Amygdala (tissue), 56 donors: ENCODE data around the gene CCDC88B.
A peak's percentile ranks its signal among the peaks of the same experiment; 100 is the strongest.
"Not testable (repeated sequence)": the region's sequence is repeated elsewhere in the genome, so short reads cannot be mapped to it uniquely, and the experiment has no call there.

Source experiments
- DNase-seq, 56 donors: peaks; one replicate each; lab custom pipeline; 2025; lab: John Stamatoyannopoulos, UW

CCDC88B gene

DNA sequence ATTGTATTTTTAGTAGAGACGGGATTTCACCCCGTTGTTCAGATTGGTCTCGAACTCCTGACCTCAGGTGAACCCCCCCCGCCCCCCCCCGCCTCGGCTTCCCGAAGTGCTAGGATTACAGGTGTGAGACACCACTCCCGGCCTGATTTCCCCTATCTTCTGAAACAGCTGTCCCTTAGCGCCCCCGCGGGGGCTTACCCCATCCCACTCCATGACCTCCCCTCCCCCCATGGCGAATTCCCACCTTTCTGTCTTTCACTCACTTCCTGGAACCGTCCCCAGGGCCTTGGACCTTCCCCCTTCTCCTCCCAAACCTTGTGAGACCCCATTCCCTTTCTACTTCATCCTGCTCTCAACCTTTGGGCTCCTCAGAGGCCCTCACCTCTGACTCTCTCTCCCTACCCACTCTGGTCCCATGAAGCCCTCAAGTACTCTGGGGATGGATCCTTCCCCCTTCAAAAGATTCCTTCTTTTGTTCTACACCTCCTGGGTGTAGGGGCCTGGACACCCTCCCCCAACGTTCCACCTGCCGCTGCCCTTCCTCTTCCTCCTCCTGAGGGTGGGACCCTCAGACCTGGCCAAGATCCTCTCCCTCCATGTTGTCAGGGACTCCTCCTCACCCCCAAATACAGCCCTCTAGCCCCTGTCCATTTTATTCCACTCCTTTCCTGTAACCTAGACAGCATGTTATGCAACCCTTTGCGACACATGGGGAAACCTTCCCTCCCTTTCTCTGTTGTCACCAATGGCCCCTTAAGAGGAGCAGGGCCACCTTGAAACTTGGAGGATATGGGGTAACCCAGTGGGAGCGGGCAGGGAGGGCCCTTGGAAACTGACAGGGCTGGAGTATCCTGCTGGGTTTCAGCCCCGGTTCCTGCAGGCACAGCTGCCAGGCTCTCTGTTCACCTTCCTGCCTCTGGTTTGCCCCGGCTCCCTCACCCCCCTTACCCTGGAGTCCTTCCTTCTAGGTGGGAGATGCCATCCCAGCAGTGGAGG is 20.9 kb upstream of the CCDC88B start:
- no peak for DNase-seq

DNA sequence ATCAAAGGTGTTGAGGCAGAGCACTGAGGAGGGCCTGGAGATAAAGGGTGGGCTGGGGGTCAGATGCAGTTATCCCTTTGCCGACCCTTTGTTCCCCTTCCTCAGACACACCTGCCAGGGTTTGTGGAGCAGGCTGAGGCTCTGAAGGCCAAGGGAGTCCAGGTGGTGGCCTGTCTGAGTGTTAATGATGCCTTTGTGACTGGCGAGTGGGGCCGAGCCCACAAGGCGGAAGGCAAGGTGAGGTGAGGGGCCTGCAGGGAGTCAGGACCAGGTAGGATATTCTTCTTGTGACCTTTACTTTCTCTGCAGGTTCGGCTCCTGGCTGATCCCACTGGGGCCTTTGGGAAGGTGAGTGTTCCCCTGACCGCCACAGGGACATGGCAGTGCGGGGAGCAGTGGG is 19.4 kb upstream of the CCDC88B start:
- DNase-seq: no peak

DNA sequence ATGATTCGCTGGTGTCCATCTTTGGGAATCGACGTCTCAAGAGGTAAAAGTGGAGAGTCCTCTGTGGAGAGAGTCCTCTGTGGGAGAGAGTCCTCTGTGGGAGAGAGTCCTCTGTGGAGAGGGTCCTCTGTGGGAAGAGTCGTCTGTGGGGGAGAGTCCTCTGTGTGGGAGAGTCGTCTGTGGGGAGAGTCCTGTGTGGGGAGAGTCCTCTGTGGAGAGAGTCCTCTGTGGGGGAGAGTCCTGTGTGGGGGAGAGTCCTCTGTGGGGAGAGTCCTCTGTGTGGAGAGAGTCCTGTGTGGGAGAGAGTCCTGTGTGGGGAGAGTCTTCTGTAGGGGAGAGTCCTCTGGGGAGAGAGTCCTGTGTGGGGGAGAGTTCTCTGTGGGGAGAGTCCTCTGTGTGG is 19.0 kb upstream of the CCDC88B start:
- DNase-seq: no peak

DNA sequence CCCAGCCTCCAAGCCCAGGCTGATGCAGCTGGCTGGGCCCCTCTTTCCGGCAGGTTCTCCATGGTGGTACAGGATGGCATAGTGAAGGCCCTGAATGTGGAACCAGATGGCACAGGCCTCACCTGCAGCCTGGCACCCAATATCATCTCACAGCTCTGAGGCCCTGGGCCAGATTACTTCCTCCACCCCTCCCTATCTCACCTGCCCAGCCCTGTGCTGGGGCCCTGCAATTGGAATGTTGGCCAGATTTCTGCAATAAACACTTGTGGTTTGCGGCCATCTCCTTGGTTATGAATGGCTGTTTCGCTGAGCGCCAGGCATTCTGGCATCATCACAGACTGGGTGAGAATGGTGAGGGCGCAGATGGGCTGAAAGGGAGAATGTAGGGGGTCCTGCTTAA is 18.5 kb upstream of the CCDC88B start:
- no peak for DNase-seq

DNA sequence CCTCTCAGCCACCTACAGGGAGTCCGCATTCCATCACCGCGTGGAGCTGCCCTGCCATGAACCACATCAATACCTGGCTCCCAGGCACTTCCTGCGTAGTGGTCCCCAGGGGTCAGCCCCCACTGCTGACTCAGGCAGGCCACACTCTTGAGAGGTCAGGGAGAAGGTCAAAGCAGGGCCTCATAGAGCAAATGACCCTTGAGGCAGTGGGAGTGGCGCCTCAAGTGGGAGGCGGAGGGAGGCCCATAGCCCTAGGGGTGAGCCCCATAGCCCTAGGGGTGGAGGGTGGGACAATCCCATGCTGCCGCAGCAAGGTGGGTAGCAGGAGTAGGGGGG is 17.1 kb upstream of the CCDC88B start:
- no peak for DNase-seq

DNA sequence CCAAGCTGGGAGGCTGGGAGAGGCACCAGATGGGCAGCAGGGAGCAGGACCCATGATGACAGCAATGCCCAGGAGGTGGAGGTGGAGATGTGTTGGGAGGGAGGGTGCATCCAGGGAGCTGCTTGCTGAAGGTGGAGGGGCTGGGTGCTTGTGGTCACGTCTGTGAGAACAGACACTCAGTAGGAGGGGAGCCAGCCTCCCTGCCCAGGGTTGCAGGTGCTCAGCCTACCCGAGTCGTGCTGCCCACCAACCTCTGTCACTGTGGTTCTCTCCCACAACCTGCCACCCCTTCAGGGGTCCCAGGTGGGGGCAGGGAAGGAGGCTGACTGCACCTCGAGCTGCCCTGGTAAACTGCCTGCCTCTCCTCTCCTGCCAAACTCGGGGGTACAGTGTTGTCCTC is 16.6 kb upstream of the CCDC88B start:
- DNase-seq: no peak

DNA sequence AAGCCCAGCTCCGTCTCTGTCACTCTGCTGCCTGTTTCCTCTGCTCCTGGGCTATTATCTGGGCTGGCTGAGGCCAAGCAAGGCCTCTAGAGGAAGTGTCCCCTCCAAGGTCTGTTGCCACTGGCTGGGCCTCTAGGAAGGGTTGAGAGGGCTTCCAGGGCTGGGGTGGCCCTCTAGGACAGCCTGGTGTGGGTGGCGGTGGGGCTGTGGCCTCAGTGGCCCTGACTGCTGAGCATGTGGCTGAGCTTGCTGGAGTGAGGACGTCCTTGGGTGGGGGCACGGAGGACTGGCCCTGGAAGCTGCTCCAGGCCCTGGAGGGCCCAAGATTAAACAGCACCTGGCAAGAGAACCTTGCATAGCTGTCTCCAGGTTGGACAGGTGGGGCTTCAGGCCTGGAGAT is 16.0 kb upstream of the CCDC88B start:
- not testable (repeated sequence) for DNase-seq

DNA sequence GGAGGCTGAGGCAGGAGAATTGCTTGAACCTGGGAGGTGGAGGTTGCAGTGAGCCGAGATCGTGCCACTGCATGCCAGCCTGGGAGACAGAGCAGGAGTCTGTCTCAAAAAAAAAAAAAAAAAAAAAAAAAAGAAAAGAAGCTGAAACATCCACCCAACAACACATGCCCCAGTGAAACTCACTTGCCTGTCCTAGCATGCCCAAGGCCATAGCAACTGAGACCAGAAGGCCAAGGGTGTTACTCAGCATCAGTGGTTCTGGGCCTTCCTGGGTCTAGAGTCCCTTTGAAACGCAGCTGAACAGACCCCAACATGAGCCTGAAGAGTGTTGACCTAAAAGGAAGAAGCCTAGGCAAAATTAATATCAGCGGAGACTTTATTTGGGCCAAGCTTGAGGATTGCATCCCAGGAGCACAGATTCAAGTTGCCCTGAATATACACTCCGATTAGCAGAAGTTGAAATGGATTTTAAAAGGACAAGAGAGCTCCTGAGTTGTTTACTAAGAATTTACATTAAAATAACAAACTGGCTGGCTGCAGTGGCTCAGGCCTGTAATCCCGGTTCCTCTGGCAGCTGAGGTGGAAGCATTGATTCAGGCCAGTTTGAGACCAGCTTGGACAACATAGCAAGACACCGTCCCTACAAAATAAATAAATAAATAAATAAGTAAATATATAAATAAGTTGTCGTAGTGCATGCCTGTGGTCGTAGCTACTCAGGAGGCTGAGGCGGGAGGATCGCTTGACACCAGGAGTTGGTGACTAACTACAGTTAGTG is 15.1 kb upstream of the CCDC88B start:
- no peak for DNase-seq

DNA sequence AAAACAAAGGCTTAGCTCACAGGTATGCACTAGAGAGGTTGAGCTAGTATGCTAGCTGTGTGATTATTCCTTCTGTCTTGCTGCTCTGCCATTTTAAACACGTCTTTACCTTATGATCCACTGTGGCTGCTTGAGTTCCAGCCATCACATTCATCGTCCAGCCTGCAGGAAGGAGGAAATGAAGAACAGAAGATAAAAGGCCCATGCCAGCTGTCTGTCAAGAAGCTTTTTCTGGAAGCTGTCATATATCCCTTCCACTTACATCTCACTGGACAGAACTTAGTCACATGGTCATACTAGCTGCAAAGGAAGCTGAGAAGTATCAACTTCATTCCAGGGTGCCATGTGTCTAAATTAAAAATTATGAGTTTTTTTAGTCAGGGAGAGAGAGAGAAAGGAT is 12.6 kb upstream of the CCDC88B start:
- no peak for DNase-seq

DNA sequence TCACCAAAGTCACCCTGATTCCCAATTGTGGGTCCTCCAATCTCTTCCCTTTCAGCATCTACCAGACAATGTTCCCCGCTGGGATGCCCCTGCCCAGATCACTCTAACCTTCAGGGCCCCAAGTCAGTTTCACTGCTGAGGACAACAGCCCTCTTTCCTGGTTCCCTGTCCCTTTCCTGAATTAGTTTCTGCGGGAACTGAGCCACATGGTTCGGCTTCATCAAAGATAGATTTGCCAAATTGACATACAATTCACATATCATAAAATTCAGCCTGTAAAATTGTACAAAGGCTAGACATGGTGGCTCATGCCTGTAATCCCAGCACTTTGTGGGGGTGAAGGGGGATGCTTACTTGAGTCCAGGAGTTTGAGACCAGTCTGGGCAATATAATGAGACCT is 12.0 kb upstream of the CCDC88B start:
- no peak for DNase-seq

DNA sequence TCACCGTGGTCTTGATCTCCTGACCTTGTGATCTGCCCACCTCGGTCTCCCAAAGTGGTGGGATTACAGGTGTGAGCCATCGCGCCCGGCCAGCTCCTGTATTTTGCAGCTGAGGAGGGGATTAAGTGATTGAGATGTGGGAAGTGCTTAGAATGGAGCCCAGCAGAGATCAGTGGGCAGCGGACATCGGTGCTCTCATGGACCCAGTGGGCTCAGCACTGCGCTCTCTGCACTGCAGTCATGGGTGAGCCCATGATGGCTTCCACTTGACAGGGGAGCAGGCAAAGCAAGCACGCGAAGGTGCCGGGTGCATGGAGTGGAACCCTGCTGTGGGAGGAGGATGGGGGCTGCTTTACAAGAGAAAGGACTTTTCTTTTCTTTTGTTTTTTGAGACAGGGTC is 9.1 kb upstream of the CCDC88B start:
- DNase-seq: no peak

DNA sequence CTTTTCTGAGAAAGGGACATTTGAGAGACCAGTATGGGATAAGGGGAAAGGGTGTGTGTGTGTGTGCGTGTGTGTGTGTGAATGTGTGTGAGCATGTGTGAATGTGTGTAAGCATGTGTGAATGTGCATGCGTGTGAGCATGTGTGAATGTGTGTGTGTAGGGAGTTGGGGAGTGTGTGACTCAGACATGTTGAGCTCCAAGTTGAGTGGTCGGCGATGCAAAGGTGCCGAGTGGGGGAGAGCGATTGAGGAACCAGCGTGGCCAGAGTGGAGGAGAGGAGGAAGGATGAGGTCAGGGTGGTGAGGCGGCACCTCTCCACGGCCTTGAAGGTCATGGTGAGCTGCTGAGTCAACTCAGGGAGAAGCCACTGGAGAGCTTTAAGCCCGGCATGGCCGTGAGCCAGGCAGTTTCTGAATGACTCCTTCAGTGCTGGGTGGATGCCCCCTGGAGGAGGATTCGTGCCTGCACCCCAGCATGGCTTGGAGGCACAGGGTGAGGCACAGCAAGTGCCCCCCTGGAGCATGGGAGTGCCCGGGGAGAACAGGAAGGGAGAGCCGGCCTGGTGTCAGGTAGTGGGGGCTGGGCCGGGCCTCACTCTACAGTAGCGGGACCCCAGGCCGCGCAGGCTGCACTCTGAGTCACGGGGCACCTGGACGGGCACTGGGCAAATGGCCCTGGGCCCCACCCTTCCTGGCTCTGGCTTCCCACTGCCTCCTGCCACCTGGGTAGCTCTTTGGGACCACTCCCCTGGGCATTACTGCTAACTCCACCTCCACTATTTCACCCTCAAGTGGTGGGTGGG is 8.2 kb upstream of the CCDC88B start:
- DNase-seq: peak in 7 of 56 donors; percentile 17 to 50 (median 35)

DNA sequence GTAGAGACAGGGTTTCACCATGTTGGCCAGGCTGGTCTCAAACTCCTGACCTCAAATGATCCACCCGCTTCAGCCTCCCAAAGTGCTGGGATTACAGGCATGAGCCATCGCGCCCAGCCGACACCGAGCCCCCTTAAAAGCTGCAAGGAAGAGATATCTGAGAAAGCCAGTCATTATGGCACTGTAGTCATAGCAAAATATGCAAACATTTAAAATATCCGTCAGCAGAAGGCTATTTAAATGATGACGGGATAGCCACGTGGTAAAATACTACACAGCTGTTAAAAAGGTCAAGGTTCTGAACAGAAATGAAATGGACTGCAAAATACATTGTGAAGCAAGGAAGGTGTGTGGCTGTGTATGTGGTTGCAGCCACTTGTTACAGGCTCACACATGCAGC is 6.4 kb upstream of the CCDC88B start:
- DNase-seq: no peak

DNA sequence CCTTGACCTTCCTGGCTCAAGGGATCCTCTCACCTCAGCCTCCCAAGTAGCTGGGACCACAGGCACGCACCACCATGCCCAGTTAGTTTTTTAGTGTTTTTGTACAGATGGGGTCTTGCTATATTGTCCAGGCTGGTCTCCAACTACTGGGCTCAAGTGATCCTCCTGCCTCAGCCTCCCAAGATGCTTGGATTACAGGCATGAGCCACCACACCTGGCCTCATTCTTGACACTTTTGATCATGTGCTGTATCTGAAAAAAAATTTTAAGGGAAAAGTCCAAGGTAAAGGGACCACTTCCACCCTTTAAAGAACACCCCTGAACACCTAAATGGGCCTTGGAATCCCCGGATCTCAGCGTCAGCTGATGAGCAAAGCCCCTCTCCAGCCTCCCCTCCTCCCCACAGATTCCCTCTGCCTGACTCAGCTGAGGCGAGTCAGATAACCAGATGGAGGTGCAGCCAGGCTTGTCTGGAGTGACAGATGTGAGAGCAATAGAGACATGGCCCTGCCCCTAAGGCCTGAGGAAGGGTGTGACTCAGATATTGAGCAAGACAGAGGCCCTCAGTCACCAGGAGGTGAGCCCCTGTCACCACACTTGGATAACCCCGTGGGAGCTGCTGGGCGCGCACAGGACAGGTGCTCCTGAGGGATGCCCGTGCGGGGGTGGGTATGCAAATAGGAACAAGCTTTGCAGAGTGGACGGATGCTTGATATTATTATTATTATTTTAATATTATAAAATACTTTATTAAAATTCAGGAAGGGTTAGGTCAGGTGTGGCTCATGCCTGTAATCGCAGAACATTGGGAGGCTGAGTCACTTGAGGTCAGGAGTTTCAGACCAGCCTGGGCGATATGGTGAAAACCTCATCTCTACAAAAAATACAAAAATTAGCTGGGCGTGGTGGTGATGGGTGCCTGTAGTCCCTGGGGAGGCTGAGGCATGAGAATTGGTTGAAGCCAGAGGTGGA is 5.0 kb upstream of the CCDC88B start:
- no peak for DNase-seq

DNA sequence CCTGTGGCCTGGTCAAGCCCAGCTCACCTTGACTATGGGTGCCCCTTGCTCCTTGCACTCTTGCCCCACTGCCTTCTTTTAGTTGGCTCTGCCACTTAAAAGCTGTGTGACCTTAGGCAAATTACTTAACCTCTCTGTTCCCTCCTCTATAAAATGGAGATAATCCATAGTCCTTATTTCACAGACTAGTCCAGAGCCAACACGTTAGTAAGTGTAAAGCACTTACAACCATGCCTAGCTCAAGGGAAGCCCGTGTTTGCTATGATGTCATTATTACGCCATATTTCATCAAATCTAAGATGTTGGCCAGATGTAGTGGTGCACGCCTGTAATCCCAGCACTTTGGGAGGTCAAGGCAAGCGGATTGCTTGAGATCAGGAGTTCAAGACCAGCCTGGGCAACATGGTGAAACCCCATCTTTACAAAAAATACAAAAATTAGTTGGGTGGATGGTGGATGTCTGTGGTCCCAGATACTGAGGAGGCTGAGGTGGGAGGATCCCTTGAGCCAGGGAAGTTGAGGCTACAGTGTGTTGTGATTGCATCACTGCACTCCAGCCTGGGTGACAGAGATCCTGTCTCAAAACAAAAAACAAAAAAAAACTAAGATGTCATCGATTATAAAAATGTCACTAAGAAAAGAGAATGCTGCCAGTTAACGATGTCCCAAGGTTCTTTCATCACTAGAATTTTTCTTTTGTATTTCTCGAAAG is 2.3 kb upstream of the CCDC88B start:
- DNase-seq: no peak

DNA sequence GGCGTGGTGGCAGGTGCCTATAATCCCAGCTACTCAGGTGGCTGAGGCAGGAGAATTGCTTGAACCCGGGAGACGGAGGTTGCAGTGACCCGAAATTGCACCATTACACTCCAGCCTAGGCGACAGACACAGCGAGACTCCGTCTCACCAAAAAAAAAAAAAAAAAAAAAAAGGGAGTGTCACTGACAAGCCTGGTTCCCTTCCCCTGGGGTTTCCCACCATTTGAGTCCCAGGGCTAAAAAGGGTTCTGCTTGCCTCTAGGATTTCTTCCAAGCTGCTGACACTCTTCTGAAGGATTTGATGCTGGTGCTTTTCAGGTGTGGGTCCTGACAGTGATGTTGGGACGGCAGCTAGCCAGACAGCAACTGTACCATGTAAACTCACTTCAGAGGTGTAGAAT is 1.3 kb upstream of the CCDC88B start:
- DNase-seq: no peak

DNA sequence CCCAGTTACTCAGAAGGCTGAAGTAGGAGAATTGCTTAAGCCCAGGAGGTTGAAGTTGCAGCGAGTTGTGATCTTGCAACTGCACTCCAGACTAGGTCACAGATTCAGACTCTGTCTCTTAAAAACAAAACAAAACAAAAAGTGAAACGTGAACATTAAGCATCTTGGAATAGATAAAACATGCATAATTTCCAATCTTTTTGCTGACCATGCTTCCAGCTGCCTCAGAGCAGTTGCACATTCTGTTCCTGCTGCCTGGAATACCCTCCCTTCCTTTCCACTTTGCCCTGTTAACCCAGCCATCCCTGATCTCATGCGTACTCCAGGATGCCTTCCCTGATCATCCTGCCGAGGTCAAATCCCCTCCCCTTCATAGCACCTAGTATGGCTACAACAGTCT is 718 bp upstream of the CCDC88B start:
- no peak for DNase-seq

DNA sequence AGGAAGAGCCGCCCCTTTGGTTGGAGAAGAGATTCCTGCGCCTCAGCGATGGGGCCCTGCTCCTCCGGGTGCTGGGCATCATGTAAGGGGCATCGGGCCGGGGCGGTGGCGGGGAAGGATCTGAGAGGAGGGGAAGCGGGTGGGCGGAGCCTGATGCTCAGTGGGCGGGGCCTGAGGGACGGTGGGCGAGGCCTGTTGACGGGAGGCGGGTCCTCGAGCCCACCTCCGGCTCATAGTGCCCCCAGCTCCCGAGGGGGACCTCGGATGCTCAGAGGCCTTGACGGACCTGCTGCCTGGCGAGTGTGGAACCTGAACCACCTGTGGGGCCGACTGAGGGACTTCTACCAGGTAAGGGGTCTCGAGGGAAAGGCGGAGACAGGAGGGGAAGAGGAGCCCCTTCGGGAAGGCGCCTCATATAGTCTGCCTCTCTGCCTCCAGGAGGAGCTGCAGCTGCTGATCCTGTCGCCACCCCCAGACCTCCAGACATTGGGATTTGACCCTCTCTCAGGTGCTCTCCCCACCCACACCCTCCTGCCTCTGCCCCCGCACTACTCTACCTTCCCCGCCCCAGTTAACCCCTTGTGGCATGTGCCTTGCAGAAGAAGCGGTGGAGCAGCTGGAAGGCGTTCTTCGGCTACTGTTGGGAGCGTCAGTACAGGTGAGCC is 799 bp downstream of the CCDC88B start:
- DNase-seq: peak in 7 of 56 donors; percentile 16 to 39 (median 23)

DNA sequence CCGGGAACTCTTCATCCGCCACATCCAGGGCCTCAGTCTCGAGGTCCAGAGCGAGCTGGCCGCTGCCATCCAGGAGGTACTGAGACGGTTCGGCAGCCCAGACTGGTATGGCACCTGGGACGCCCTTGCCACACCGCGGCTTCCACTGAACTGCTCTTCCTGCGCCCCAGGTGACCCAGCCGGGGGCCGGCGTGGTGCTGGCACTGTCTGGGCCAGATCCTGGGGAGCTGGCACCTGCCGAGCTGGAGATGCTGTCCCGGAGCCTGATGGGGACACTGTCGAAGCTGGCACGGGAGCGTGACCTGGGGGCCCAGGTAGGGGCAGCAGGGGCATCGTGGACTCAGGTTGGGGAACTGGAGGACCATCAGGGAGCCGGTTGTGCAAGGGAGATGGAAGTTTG is 1.4 kb downstream of the CCDC88B start:
- no peak for DNase-seq
